Right lobe of liver (tissue), 4 donors: ENCODE results near the gene MPDZ.

ENCODE experiments used
- CTCF ChIP-seq, 4 donors: fragments of 200-600 bp in 3 of 4; fragments of 450-650 bp in 1 of 4; IDR thresholded peaks; one replicate each; pipeline versions ENCODE4 v1.5.1 to v1.8.0; 2016 to 2022; ENCODE audit warnings: antibody characterized with exemption in 4 of 4, mild to moderate bottlenecking in 2 of 4
- POLR2A ChIP-seq: fragments of 450-650 bp; IDR thresholded peaks from one replicate; pipeline ENCODE4 v1.6.1; 2017; ENCODE audit warnings: antibody characterized with exemption, mild to moderate bottlenecking
- donor health status: DM: no; HTN: no; CAD: no.
- donor health status: DM: no; HTN: no; CAD: no.
- donor health status: DM: no; HTN: yes; CAD: no.

DNA sequence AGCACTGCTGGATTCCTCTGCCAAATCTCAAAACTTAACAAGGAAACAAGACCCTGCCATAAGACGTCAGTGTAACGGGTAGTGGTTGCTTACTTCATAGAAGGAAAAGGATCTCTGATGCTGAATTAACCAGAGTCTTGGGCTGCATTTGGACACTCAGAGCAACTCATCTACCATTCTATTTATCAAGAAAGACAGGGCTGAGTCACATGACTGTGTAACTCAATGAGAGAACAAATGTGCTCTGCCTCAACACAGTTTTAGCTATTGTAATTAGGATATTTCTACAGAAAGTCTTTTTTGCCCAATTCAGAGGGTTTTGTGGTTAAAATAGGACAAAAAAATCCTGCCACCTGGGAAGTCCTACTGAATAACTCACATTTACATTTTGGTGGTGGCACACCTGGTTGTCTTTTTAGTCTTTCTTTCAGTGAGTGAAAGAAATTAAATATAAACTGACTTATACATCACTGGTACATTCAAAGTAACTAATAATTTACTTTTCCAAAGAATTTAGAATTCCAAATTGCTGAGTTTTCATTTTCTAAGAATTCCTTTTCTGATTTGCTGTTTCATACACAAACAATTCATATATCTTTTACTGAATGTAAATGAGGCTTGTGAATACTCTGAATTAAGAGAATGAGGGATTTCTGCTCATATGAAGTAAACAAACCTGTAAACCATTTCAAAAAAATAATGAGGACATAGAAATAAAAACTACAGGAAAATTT lies 104.4 kb downstream of the MPDZ start:
- TF ChIP-seq POLR2A: no peak
- TF ChIP-seq CTCF (IDR thresholded peaks at IDR 0.05): no peak
